GM19372 (cell line): Measurements from ENCODE around the gene PDE3A.

Experiments
- ATAC-seq: cut with Tn5 transposase; IDR thresholded peaks from one replicate; pipeline ENCODE4 v1.9.1; 2021; ENCODE audit warnings: mild to moderate bottlenecking, low read depth, moderate library complexity; ENCODE audit not compliant: unreplicated experiment

Gene PDE3A

GRCh38 chr12:20420557-20420956, 52.2 kb downstream of the PDE3A start:
- ATAC-seq: no peak

GRCh38 chr12:20421421-20421820, 53.1 kb downstream of the PDE3A start:
- no peak for ATAC-seq

GRCh38 chr12:20423557-20423956, 55.2 kb downstream of the PDE3A start:
- ATAC-seq: no peak

GRCh38 chr12:20424841-20425240, 56.5 kb downstream of the PDE3A start:
- no peak for ATAC-seq

- ATAC-seq: no peak
These were observed 57.9 kb downstream of the PDE3A start for GRCh38 chr12:20426191-20426590.

GRCh38 chr12:20426957-20427356, 58.6 kb downstream of the PDE3A start:
- no peak for ATAC-seq

- no peak for ATAC-seq
These were observed 61.5 kb downstream of the PDE3A start for GRCh38 chr12:20429852-20430251.

- no peak for ATAC-seq
These were observed 64.0 kb downstream of the PDE3A start for GRCh38 chr12:20432290-20432689.

- no peak for ATAC-seq
These were observed 66.7 kb downstream of the PDE3A start for GRCh38 chr12:20434996-20435395.

GRCh38 chr12:20436316-20436715, 68.0 kb downstream of the PDE3A start:
- no peak for ATAC-seq

- ATAC-seq: no peak
These were observed 70.0 kb downstream of the PDE3A start for GRCh38 chr12:20438299-20438779.

- ATAC-seq: no peak
These were observed 71.3 kb downstream of the PDE3A start for GRCh38 chr12:20439626-20440025.

- no peak for ATAC-seq
These were observed 72.1 kb downstream of the PDE3A start for GRCh38 chr12:20440408-20440807.

- no peak for ATAC-seq
These were observed 74.0 kb downstream of the PDE3A start for GRCh38 chr12:20442322-20442721.

GRCh38 chr12:20443255-20443654, 74.9 kb downstream of the PDE3A start:
- no peak for ATAC-seq

GRCh38 chr12:20443792-20444191, 75.5 kb downstream of the PDE3A start:
- no peak for ATAC-seq

GRCh38 chr12:20444595-20445170, 76.3 kb downstream of the PDE3A start:
- no peak for ATAC-seq

- no peak for ATAC-seq
These were observed 77.3 kb downstream of the PDE3A start for GRCh38 chr12:20445687-20446086.

- ATAC-seq: no peak
These were observed 78.5 kb downstream of the PDE3A start for GRCh38 chr12:20446836-20447235.

- no peak for ATAC-seq
These were observed 80.4 kb downstream of the PDE3A start for GRCh38 chr12:20448781-20449180.

GRCh38 chr12:20450591-20451180, 82.3 kb downstream of the PDE3A start:
- no peak for ATAC-seq

GRCh38 chr12:20451761-20452160, 83.4 kb downstream of the PDE3A start:
- no peak for ATAC-seq
